Mesodermal cell (in vitro differentiated cells): ENCODE results near the gene SOWAHA.

Experiments
- H3K27ac ChIP-seq: 2 replicates; pipeline ENCODE4 v1.7.0; 2013; ENCODE audit warnings: mild to moderate bottlenecking, low read depth, low read length, moderate library complexity; ENCODE audit not compliant: severe bottlenecking
- H3K36me3 ChIP-seq: 2 replicates; pipeline ENCODE4 v1.7.1; 2013; ENCODE audit warnings: mild to moderate bottlenecking, low read length, moderate library complexity; ENCODE audit not compliant: control insufficient read depth, insufficient read depth
- H3K4me1 ChIP-seq: one replicate; pipeline ENCODE4 v1.7.1; 2013; ENCODE audit warnings: mild to moderate bottlenecking, low read length; ENCODE audit not compliant: insufficient read depth, control insufficient read depth, poor library complexity, severe bottlenecking
- H3K4me3 ChIP-seq: 2 replicates; pipeline ENCODE4 v1.7.0; 2013; ENCODE audit warnings: low read length, control low read depth, mild to moderate bottlenecking; ENCODE audit not compliant: insufficient read depth, poor library complexity, severe bottlenecking; ENCODE audit errors: extremely low read depth
- H3K9me3 ChIP-seq: 2 replicates; pipeline ENCODE4 v1.7.1; 2013; ENCODE audit warnings: mild to moderate bottlenecking, low read length, moderate library complexity; ENCODE audit not compliant: control insufficient read depth
- WGBS, 2 experiments: methylation state at CpG; one replicate each; pipeline ENCODE4 v1.1.5; 2013; ENCODE audit warnings: missing lambda C conversion rate in 2 of 2; ENCODE audit not compliant: insufficient coverage in 2 of 2; 5-methylcytosine and 5-hydroxymethylcytosine counted together

SOWAHA gene

DNA sequence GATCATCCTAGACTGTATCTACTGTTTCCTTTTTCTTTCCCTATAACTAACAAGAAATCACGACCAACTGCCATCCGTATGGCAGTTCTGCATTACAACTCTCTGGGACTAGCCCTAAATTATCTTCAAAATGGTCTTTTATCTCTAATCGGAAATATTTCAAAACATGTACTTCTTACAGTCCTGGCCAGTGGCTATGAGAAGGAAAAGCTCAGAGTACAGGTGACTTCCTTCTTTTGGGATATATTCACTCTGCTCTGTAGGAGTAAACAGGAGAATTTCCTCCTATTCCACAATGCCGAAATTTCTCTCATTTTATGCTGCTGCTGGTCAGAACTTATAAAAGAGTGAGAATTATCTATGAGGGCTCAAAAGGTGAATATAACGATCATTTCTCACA is 34.2 kb upstream of the SOWAHA start:
- H3K4me1 ChIP-seq: peaks cover 20% of the 10 kb centered on the region
- no peaks in the 10 kb centered on the region for H3K36me3 ChIP-seq
- WGBS, 2 experiments: 89 to 100% methylated on average over 3 to 4 of the region's 5 CpGs
- H3K4me3 ChIP-seq: no peak overlapping the region
- no peak overlapping the region for H3K27ac ChIP-seq
- no peaks in the 10 kb centered on the region for H3K9me3 ChIP-seq

- no peaks in the 10 kb centered on the region for H3K36me3 ChIP-seq
- 93 to 94% methylated on average over 2 of the region's 3 CpGs for WGBS, 2 experiments
- H3K4me3 ChIP-seq: no peak overlapping the region
- H3K9me3 ChIP-seq: no peaks in the 10 kb centered on the region
- peaks cover 20% of the 10 kb centered on the region for H3K4me1 ChIP-seq
- H3K27ac ChIP-seq: no peak overlapping the region
These were observed 33.1 kb upstream of the SOWAHA start for GRCh38 chr5:132779961-132780360.

DNA sequence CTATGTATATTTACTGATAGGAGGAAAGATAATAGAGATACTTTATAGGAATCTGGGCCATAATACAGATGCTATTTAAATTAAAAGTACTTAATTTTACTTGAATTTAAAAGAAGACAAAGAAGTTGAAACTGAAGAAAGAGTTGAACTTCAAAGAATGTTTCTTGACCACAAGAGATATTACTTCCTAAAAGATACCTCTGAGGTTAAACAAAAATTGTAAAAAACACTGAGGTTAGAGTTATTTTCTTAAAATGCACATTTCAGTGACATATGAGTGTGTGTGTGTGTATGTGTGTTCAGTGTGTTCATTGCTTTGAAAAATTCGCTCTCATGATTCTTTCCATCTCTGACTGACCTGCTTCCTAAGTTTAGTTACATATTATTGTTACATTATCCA is 32.5 kb upstream of the SOWAHA start:
- H3K4me3 ChIP-seq: no peak overlapping the region
- no peaks in the 10 kb centered on the region for H3K36me3 ChIP-seq
- no CpG with 5 or more reads among the region's 1 CpG for WGBS, 2 experiments
- peaks cover 24% of the 10 kb centered on the region for H3K4me1 ChIP-seq
- no peak overlapping the region for H3K27ac ChIP-seq
- H3K9me3 ChIP-seq: no peaks in the 10 kb centered on the region

GRCh38 chr5:132781029-132781428 is 32.1 kb upstream of the SOWAHA start:
- Histone ChIP-seq H3K9me3 (no peaks in the 10 kb centered on the region), H3K4me3 (no peak overlapping the region), H3K36me3 (no peaks in the 10 kb centered on the region), H3K27ac (no peak overlapping the region), H3K4me1 (peaks cover 23% of the 10 kb centered on the region)
- WGBS, 2 experiments: 94 to 100% methylated on average over 2 to 3 of the region's 4 CpGs

- H3K36me3 ChIP-seq: no peaks in the 10 kb centered on the region
- H3K4me3 ChIP-seq: no peak overlapping the region
- H3K9me3 ChIP-seq: no peaks in the 10 kb centered on the region
- WGBS, 2 experiments: 57 to 82% methylated on average over 2 to 4 of the region's 4 CpGs
- H3K27ac ChIP-seq: no peak overlapping the region
- peaks cover 23% of the 10 kb centered on the region for H3K4me1 ChIP-seq
These were observed 31.0 kb upstream of the SOWAHA start for GRCh38 chr5:132782101-132782500.

DNA sequence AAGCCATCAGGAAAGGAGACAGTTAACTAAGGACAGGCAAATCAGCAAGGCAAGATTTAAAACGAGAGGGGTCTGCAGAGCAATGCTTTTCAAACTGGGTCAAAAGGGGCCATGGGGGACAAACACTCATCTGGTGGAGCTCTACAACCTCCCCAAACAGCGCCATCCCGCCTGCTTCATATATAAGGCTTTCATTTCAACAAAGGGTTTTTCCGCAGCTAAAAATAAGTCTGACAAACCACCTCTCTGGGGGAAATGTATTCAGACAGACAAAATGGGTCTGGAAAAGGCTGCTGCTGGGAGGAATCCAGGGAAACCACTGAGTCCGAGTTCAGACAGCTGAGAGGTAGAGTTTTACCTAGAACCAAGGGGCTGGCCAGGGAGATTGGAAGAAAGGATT is 27.7 kb upstream of the SOWAHA start:
- whole genome bisulfite sequencing, 2 experiments: 55 to 95% methylated on average over 2 to 4 of the region's 5 CpGs
- Histone ChIP-seq H3K9me3 (no peaks in the 10 kb centered on the region), H3K27ac (no peak overlapping the region), H3K4me1 (peaks cover 25% of the 10 kb centered on the region), H3K4me3 (no peak overlapping the region), H3K36me3 (no peaks in the 10 kb centered on the region)

- Histone ChIP-seq H3K27ac (no peak overlapping the region), H3K36me3 (no peaks in the 10 kb centered on the region), H3K4me3 (no peak overlapping the region), H3K9me3 (no peaks in the 10 kb centered on the region), H3K4me1 (peaks cover 25% of the 10 kb centered on the region)
- 94 to 100% methylated on average over 2 of the region's 4 CpGs for WGBS, 2 experiments
These were observed 27.2 kb upstream of the SOWAHA start for GRCh38 chr5:132785864-132786263.

- H3K4me1 ChIP-seq: peaks cover 21% of the 10 kb centered on the region
- no peak overlapping the region for H3K4me3 ChIP-seq
- no peak overlapping the region for H3K27ac ChIP-seq
- H3K9me3 ChIP-seq: no peaks in the 10 kb centered on the region
- no peaks in the 10 kb centered on the region for H3K36me3 ChIP-seq
- 90 to 100% methylated on average over 1 of the region's 1 CpG for WGBS, 2 experiments
These were observed 26.0 kb upstream of the SOWAHA start for GRCh38 chr5:132787076-132787475.

- no peak overlapping the region for H3K27ac ChIP-seq
These were observed 24.6 kb upstream of the SOWAHA start for GRCh38 chr5:132788508-132788907.

DNA sequence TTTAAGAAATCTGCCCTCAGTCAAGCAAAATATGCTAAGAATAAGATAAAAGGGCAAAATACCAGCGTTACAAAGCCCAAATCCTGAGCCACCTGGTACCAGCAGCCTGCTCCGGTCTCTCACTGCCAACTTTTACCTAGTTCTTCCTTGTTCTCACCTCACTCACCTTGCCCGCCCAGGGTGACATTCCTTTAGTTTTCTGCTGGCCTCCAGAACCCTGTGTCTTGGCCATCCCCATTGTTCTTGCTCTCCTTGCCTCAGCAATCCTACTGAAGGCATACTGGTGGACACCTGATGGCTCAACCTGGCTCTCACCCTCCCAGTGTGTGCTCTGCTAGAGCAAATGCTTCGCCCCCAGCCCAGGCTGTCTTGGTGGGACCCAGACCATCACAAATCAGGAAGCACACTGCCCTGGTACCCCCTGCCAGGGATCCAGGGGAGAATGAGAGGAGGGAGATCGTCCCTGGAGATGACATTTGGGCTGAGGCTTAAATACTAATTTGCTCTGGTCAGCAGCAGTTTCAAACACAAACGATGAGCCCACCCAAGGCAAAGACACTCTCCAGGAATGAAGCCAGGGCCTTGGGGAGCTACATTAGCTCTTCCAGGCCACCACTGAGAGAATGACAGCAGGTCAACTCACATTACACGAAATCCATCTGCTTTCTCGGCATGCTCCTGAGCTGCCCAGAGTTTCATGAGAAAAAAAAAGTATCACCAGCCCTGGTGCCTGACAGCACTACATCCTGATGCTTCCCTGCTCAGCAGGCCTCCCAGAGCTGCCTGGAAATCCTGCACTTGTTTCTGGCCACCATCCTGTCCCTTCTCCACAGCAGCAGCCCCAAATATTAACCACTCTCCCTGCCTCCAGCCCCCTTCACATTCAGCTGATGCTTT is 23.9 kb upstream of the SOWAHA start:
- H3K4me3 ChIP-seq: no peak overlapping the region
- no peaks in the 10 kb centered on the region for H3K9me3 ChIP-seq
- peaks cover 12% of the 10 kb centered on the region for H3K4me1 ChIP-seq
- peak overlapping the region; percentile 26 for H3K27ac ChIP-seq
- 78 to 84% methylated on average over 7 of the region's 8 CpGs for WGBS, 2 experiments
- H3K36me3 ChIP-seq: no peaks in the 10 kb centered on the region

More at GRCh38 chr5:132788508-132788907, 24.6 kb upstream of the SOWAHA start:
- Histone ChIP-seq H3K9me3 (no peaks in the 10 kb centered on the region), H3K36me3 (no peaks in the 10 kb centered on the region), H3K4me3 (no peak overlapping the region), H3K4me1 (peaks cover 13% of the 10 kb centered on the region)
- 100% methylated on average over 1 of the region's 1 CpG; no CpG with 5 or more reads in 1 of the 2 experiments for WGBS, 2 experiments

- H3K9me3 ChIP-seq: no peaks in the 10 kb centered on the region
These were observed 22.8 kb upstream of the SOWAHA start for GRCh38 chr5:132790201-132790865.

More at GRCh38 chr5:132790201-132790865, 22.8 kb upstream of the SOWAHA start:
- 82 to 85% methylated on average over 1 to 2 of the region's 2 CpGs for WGBS, 2 experiments
- Histone ChIP-seq H3K4me3 (no peak overlapping the region), H3K4me1 (peaks cover 8% of the 10 kb centered on the region), H3K36me3 (no peaks in the 10 kb centered on the region), H3K27ac (no peak overlapping the region)
